ENCODE results near the gene FLNB. TPM values are rescaled to one million over a fixed set of nuclear protein-coding genes. Genes with fewer than 3 reads are reported as not detected.
A peak's percentile ranks its signal among the peaks of the same experiment; 100 is the strongest.

FLNB gene
- total RNA-seq, 1 donor from 2014 or later: 103 TPM

- H3K9me3 Mint-ChIP-seq (ENCODE audit: low read depth): no peaks in the 10 kb centered on the region
- peaks cover 9% of the 10 kb centered on the region for H3K4me1 Mint-ChIP-seq (ENCODE audit: low read depth)
- no peak for TF ChIP-seq CTCF (IDR thresholded peaks at IDR 0.05; ENCODE audit: unreplicated experiment)
- no peak overlapping the region for H3K27ac Mint-ChIP-seq
- no peaks in the 10 kb centered on the region for H3K36me3 Mint-ChIP-seq (ENCODE audit: insufficient read depth)
- H3K27me3 Mint-ChIP-seq: no peaks in the 10 kb centered on the region
- H3K4me3 Mint-ChIP-seq (ENCODE audit: low read depth): no peak overlapping the region
- DNase-seq (ENCODE audit: low spot score, unreplicated experiment): no peak
These were observed 176.2 kb downstream of the FLNB start for GRCh38 chr3:58184309-58184981.

GRCh38 chr3:58184982-58185360 is 176.7 kb downstream of the FLNB start:
- no peaks in the 10 kb centered on the region for H3K27me3 Mint-ChIP-seq
- DNase-seq (ENCODE audit: low spot score, unreplicated experiment): no peak
- H3K4me3 Mint-ChIP-seq (ENCODE audit: low read depth): no peak overlapping the region
- peaks cover 9% of the 10 kb centered on the region for H3K4me1 Mint-ChIP-seq (ENCODE audit: low read depth)
- H3K36me3 Mint-ChIP-seq (ENCODE audit: insufficient read depth): no peaks in the 10 kb centered on the region
- no peak overlapping the region for H3K27ac Mint-ChIP-seq
- no peaks in the 10 kb centered on the region for H3K9me3 Mint-ChIP-seq (ENCODE audit: low read depth)
- no peak for TF ChIP-seq CTCF (IDR thresholded peaks at IDR 0.05; ENCODE audit: unreplicated experiment)

DNA sequence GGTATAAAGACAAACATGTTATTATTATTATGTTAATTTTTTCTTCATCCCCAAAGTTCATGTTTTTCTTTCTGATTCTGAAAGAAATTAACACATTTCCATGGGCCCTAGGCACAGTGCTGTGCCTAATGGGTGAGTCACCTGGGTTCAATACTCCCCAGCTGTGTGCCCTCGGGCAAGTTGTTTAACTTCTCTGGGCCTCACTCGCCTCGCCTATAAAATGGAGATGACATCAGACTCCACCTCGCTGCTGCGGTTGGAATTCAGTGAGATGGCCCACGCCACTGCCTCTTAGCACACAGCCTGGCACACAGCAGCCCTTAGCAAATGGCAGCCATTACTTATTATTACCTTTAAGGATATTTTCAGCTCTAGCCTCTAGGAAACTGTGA is 179.9 kb downstream of the FLNB start:
- Mint-ChIP-seq H3K9me3 (ENCODE audit: low read depth) (no peaks in the 10 kb centered on the region), H3K4me1 (ENCODE audit: low read depth) (peaks cover 8% of the 10 kb centered on the region), H3K27me3 (no peaks in the 10 kb centered on the region), H3K4me3 (ENCODE audit: low read depth) (no peak overlapping the region), H3K36me3 (ENCODE audit: insufficient read depth) (no peaks in the 10 kb centered on the region), H3K27ac (peak overlapping the region; percentile 62)
- TF ChIP-seq CTCF (IDR thresholded peaks at IDR 0.05; ENCODE audit: unreplicated experiment): no peak
- no peak for DNase-seq (ENCODE audit: low spot score, unreplicated experiment)

DNA sequence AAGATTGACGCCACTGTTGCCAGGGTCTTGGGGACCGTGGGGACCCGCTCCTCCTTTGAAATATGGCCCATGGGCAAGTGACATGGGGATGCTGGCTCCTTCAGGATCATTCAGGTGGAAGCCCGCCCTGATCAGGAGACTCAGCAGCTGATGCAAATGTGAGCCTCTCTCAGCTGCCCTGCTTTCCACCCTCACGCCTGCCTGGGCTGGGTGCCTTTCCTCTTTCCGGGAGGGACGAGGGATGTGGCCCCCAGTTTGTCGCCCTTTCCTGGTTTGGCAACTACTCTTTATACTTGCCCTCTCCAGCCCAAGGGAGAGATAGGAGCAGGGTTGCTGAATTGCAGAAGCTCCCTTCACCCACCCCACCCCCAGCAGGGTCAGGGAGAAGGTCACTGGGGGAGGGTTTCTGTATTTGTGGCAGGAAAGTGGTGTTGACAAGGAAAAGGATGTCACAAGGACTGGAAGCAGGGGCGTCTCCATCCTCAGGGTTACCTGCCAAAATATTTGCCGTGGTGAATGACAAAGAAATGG is 180.8 kb downstream of the FLNB start:
- H3K27ac Mint-ChIP-seq: no peak overlapping the region
- no peaks in the 10 kb centered on the region for H3K9me3 Mint-ChIP-seq (ENCODE audit: low read depth)
- H3K27me3 Mint-ChIP-seq: no peaks in the 10 kb centered on the region
- no peaks in the 10 kb centered on the region for H3K36me3 Mint-ChIP-seq (ENCODE audit: insufficient read depth)
- no peak for TF ChIP-seq CTCF (IDR thresholded peaks at IDR 0.05; ENCODE audit: unreplicated experiment)
- no peak for DNase-seq (ENCODE audit: low spot score, unreplicated experiment)
- H3K4me1 Mint-ChIP-seq (ENCODE audit: low read depth): peaks cover 8% of the 10 kb centered on the region
- no peak overlapping the region for H3K4me3 Mint-ChIP-seq (ENCODE audit: low read depth)

GRCh38 chr3:58189691-58190090 is 181.5 kb downstream of the FLNB start:
- H3K4me1 Mint-ChIP-seq (ENCODE audit: low read depth): peaks cover 8% of the 10 kb centered on the region
- H3K9me3 Mint-ChIP-seq (ENCODE audit: low read depth): no peaks in the 10 kb centered on the region
- no peaks in the 10 kb centered on the region for H3K36me3 Mint-ChIP-seq (ENCODE audit: insufficient read depth)
- H3K27me3 Mint-ChIP-seq: no peaks in the 10 kb centered on the region
- DNase-seq (ENCODE audit: low spot score, unreplicated experiment): no peak
- TF ChIP-seq CTCF (IDR thresholded peaks at IDR 0.05; ENCODE audit: unreplicated experiment): no peak
- no peak overlapping the region for H3K27ac Mint-ChIP-seq
- H3K4me3 Mint-ChIP-seq (ENCODE audit: low read depth): no peak overlapping the region

All from progenitor cell of endocrine pancreas (in vitro differentiated cells).